ENCODE measurements around the gene AKAP13. TPM values are rescaled to one million over a fixed set of nuclear protein-coding genes. Genes with fewer than 3 reads are reported as not detected.
A peak's percentile ranks its signal among the peaks of the same experiment; 100 is the strongest.

The AKAP13 gene
- total and polyA plus RNA-seq, 2 donors (not counting 1 experiment from before 2014, with no cell fraction given), result 73.8 to 358 TPM

DNA sequence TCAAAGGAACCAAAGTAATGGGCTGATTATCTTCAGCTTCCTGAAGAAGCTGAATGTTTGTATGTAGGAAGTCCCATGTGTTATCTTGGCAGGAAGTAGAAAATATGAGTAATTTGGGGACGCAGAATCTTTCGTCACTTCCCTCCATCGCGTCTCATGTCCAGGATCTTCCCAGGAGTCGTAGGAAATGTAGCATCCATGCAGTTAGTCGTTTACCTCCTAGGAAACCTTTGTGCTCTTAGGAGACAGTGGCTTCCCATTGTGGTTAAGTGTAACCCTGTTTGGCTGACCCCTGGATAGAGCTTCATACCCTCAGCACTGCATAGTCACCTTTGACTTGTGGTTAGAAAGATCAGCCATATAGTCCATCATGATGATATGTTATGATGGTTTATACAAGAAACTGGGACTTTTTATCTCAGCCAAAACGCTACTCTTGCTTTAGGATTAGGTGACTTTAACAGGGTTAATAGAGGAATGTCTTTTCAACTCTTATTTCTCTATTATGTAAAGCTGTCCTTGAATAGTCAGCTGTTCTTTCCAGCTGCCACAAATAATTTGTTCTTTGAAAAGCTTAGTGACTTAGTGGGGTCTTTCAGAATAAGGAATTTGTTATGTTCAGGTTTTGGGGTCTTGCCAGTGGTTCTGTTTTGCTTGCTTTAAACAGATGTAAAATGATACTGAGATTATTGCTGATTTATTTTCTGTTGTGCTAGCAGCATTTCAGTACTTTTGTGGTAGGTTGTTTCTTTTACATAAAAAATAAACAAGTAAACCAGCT is 322.1 kb downstream of the AKAP13 start:
- ChIA-PET CTCF (interaction anchor here (0.7 to 3.8 kb wide), 6 partner anchors 9 to 406 kb away, joined by 3 to 25 read pairs (median 4); no protein-coding TSS in a partner anchor), POLR2A (interaction anchor here (6.8 kb wide), 1 partner anchor 11 kb away, joined by 49 read pairs; no protein-coding TSS in a partner anchor)
- Histone ChIP-seq H2AFZ (ENCODE audit: insufficient read depth, low read depth, low read length, poor library complexity, severe bottlenecking) (peak overlapping the region; percentile 20), H3K4me1 (ENCODE audit: control insufficient read depth in 2 of 2, insufficient read depth in 2 of 2, low read length in 2 of 2) (peaks cover 57 to 58% of the 10 kb centered on the region in 2 donors), H3K4me2 (replicated peaks; ENCODE audit: low read depth, low read length, poor library complexity, severe bottlenecking) (peak overlapping the region; percentile 50), H3K27me3 (replicated peaks in 1 of 4; ENCODE audit: control extremely low read depth in 1 of 4, control insufficient read depth in 3 of 4, insufficient read depth in 4 of 4, low read length in 3 of 4) (no peaks in the 10 kb centered on the region), H3K79me2 (ENCODE audit: control insufficient read depth, insufficient read depth, low read length) (peaks cover 94% of the 10 kb centered on the region), H3K9me3 (ENCODE audit: control extremely low read depth in 1 of 3, control insufficient read depth in 2 of 3, insufficient read depth in 1 of 3, low read length in 2 of 3) (no peaks in the 10 kb centered on the region), H3K36me3 (replicated peaks in 1 of 2; ENCODE audit: control extremely low read depth in 1 of 2, control insufficient read depth in 1 of 2, extremely low read depth in 1 of 2, insufficient read depth in 2 of 2, low read length in 1 of 2) (peaks cover 6 to 26% of the 10 kb centered on the region in 2 experiments), H4K20me1 (ENCODE audit: control insufficient read depth, insufficient read depth, low read length, poor library complexity, severe bottlenecking) (no peaks in the 10 kb centered on the region), H3K27ac (ENCODE audit: low read length in 2 of 2) (peak overlapping the region; percentile 61 to 86), H3K4me3 (ENCODE audit: control extremely low read depth in 1 of 5, extremely low read depth in 1 of 5, insufficient read depth in 1 of 5, low read depth in 2 of 5, low read length in 4 of 5) (peak overlapping the region in 1 of 5 experiments; percentile 18), H3K9ac (ENCODE audit: low read length) (peak overlapping the region; percentile 38)
- intact Hi-C loops (cut with micrococcal nuclease), result loop anchor here (1.0 to 10.0 kb wide), 3 partner anchors 9 to 298 kb away; no protein-coding TSS in a partner anchor
- Mint-ChIP-seq H3K27me3 (no peaks in the 10 kb centered on the region), H3K9me3 (ENCODE audit: insufficient read depth) (no peaks in the 10 kb centered on the region), H3K27ac (peak overlapping the region; percentile 94), H3K4me1 (peaks cover 74% of the 10 kb centered on the region), H3K4me3 (peak overlapping the region; percentile 84)
- no peak for ATAC-seq (ENCODE audit: low read depth)
- TF ChIP-seq, protein P1, sequence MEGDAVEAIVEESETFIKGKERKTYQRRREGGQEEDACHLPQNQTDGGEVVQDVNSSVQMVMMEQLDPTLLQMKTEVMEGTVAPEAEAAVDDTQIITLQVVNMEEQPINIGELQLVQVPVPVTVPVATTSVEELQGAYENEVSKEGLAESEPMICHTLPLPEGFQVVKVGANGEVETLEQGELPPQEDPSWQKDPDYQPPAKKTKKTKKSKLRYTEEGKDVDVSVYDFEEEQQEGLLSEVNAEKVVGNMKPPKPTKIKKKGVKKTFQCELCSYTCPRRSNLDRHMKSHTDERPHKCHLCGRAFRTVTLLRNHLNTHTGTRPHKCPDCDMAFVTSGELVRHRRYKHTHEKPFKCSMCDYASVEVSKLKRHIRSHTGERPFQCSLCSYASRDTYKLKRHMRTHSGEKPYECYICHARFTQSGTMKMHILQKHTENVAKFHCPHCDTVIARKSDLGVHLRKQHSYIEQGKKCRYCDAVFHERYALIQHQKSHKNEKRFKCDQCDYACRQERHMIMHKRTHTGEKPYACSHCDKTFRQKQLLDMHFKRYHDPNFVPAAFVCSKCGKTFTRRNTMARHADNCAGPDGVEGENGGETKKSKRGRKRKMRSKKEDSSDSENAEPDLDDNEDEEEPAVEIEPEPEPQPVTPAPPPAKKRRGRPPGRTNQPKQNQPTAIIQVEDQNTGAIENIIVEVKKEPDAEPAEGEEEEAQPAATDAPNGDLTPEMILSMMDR (IDR thresholded peaks at IDR 0.05), result no peak
- TF ChIP-seq EZH2 (IDR thresholded peaks at IDR 0.05; ENCODE audit: borderline replicate concordance, insufficient read depth, low read depth, low read length, poor library complexity, severe bottlenecking), result no peak
- peak; percentile 47 for DNase-seq
- WGBS (ENCODE audit: insufficient coverage), result 53% methylated on average over 3 of the region's 7 CpGs

DNA sequence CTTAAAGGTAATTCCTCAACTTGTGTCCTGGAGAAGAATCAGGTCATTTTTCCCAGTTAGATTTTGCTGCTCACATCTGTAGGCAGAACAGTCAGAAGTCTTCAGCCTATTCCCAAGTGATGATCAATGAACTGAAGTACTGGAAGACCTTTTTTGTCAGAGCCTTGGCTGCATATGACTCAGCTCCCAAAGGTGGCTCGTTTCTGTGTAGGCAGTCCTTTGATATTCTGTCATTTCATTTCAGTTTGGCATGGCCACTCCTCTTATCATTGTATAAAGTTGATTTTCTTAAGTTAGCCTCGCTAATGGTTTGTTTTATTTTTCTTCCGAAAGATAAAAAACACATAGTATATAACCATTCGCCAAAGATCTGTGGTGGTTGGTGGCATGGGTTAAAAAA is 323.7 kb downstream of the AKAP13 start:
- CTCF ChIA-PET, result interaction anchor here (0.8 to 3.8 kb wide), 5 partner anchors 14 to 407 kb away, joined by 3 to 25 read pairs (median 3); no protein-coding TSS in a partner anchor
- Histone ChIP-seq H3K4me1 (ENCODE audit: control insufficient read depth in 2 of 2, insufficient read depth in 2 of 2, low read length in 2 of 2) (peaks cover 67 to 69% of the 10 kb centered on the region in 2 donors), H4K20me1 (ENCODE audit: control insufficient read depth, insufficient read depth, low read length, poor library complexity, severe bottlenecking) (no peaks in the 10 kb centered on the region), H3K27ac (ENCODE audit: low read length in 2 of 2) (peak overlapping the region; percentile 96 to 99), H3K4me3 (ENCODE audit: control extremely low read depth in 1 of 5, extremely low read depth in 1 of 5, insufficient read depth in 1 of 5, low read depth in 2 of 5, low read length in 4 of 5) (no peak overlapping the region), H3K4me2 (replicated peaks; ENCODE audit: low read depth, low read length, poor library complexity, severe bottlenecking) (peak overlapping the region; percentile 32), H2AFZ (ENCODE audit: insufficient read depth, low read depth, low read length, poor library complexity, severe bottlenecking) (no peak overlapping the region), H3K27me3 (replicated peaks in 1 of 4; ENCODE audit: control extremely low read depth in 1 of 4, control insufficient read depth in 3 of 4, insufficient read depth in 4 of 4, low read length in 3 of 4) (no peaks in the 10 kb centered on the region), H3K9ac (ENCODE audit: low read length) (no peak overlapping the region), H3K9me3 (ENCODE audit: control extremely low read depth in 1 of 3, control insufficient read depth in 2 of 3, insufficient read depth in 1 of 3, low read length in 2 of 3) (no peaks in the 10 kb centered on the region), H3K79me2 (ENCODE audit: control insufficient read depth, insufficient read depth, low read length) (peaks cover 94% of the 10 kb centered on the region), H3K36me3 (replicated peaks in 1 of 2; ENCODE audit: control extremely low read depth in 1 of 2, control insufficient read depth in 1 of 2, extremely low read depth in 1 of 2, insufficient read depth in 2 of 2, low read length in 1 of 2) (peaks cover 8 to 34% of the 10 kb centered on the region in 2 experiments)
- intact Hi-C loops (cut with micrococcal nuclease), result loop anchor here (10.0 kb wide), 1 partner anchor 299 kb away; no protein-coding TSS in a partner anchor
- no CpG with 5 or more reads among the region's 4 CpGs for WGBS (ENCODE audit: insufficient coverage)
- DNase-seq (no peak), ATAC-seq (ENCODE audit: low read depth) (no peak)
- Mint-ChIP-seq H3K4me1 (peaks cover 87% of the 10 kb centered on the region), H3K27me3 (no peaks in the 10 kb centered on the region), H3K9me3 (ENCODE audit: insufficient read depth) (no peaks in the 10 kb centered on the region), H3K27ac (peak overlapping the region; percentile 88), H3K4me3 (peak overlapping the region; percentile 47)
- POLR2A ChIA-PET, result interaction anchor here (0.5 to 6.8 kb wide), 3 partner anchors 13 to 229 kb away, joined by 3 to 49 read pairs (median 4); no protein-coding TSS in a partner anchor
- TF ChIP-seq, protein P1 (IDR thresholded peaks at IDR 0.05), result no peak
- TF ChIP-seq EZH2 (IDR thresholded peaks at IDR 0.05; ENCODE audit: borderline replicate concordance, insufficient read depth, low read depth, low read length, poor library complexity, severe bottlenecking), result no peak

Data from B cell (primary cell).